ENCODE measurements around the gene MMP25. TPM values are rescaled to one million over a fixed set of nuclear protein-coding genes. Genes with fewer than 3 reads are reported as not detected.

MMP25 gene
- total RNA-seq, 1 donor from 2014 or later, result 0.25 TPM

GRCh38 chr16:3088450-3088849 lies 42.1 kb downstream of the MMP25 start:
- Histone ChIP-seq H3K27me3 (no peaks in the 10 kb centered on the region), H3K27ac (no peak overlapping the region)

DNA sequence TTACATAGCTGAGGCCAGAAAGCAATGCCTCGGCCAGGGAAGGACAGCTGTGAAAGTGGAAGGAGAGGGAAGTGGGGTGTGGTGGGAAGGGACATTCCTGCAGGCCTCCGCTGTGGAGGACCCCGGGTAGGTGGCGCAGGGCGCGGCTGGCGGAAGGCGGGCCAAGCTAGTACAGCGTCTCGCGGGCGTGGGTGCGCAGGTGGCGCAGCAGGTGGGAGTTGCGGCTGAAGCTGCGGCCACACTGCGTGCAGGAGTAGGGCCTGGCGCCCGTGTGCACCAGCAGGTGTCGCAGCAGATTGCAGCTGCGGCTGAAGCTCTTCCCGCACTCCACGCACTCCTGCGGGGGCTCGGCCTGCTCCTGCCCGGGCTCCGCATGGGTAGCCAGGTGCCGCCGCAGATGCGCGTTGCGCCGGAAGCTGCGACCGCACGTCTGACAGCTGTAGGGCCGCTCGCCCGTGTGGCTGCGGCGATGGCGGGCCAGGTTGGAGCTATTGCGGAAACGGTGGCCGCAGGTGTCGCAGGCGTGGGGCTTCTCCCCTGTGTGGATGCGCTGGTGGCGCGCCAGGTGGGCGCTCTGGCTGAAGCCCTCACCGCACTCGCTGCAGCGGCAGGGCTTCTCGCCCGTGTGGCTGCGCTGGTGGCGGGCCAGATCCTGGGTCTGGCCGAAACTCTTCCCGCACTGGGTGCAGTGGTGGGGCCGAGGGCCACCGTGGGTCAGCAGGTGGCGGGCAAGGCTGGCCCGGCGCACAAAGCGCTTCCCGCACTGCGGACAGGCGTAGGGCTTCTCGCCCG lies 42.8 kb downstream of the MMP25 start:
- Histone ChIP-seq H3K27ac (no peak overlapping the region), H3K9me3 (no peaks in the 10 kb centered on the region), H3K36me3 (no peaks in the 10 kb centered on the region), H3K27me3 (no peaks in the 10 kb centered on the region), H3K4me3 (no peak overlapping the region), H3K4me1 (no peaks in the 10 kb centered on the region)
- no peak for TF ChIP-seq POLR2AphosphoS5 (IDR thresholded peaks at IDR 0.05; ENCODE audit: insufficient read depth in 1 of 2, low read depth in 1 of 2)
- TF ChIP-seq, protein P1, sequence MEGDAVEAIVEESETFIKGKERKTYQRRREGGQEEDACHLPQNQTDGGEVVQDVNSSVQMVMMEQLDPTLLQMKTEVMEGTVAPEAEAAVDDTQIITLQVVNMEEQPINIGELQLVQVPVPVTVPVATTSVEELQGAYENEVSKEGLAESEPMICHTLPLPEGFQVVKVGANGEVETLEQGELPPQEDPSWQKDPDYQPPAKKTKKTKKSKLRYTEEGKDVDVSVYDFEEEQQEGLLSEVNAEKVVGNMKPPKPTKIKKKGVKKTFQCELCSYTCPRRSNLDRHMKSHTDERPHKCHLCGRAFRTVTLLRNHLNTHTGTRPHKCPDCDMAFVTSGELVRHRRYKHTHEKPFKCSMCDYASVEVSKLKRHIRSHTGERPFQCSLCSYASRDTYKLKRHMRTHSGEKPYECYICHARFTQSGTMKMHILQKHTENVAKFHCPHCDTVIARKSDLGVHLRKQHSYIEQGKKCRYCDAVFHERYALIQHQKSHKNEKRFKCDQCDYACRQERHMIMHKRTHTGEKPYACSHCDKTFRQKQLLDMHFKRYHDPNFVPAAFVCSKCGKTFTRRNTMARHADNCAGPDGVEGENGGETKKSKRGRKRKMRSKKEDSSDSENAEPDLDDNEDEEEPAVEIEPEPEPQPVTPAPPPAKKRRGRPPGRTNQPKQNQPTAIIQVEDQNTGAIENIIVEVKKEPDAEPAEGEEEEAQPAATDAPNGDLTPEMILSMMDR (IDR thresholded peaks at IDR 0.05), result no peak
- no peak for TF ChIP-seq POLR2A (IDR thresholded peaks at IDR 0.05)
- DNase-seq (ENCODE audit: extremely low spot score in 2 of 2), result no peak
- intact Hi-C loops (cut with DNase I), result no loop called here

More at GRCh38 chr16:3088450-3088849, 42.1 kb downstream of the MMP25 start:
- no peak for DNase-seq (ENCODE audit: extremely low spot score in 2 of 2)
- H3K4me3 ChIP-seq, result no peak overlapping the region
- H3K9me3 ChIP-seq, result no peaks in the 10 kb centered on the region
- intact Hi-C loops (cut with DNase I), result no loop called here
- no peaks in the 10 kb centered on the region for H3K36me3 ChIP-seq
- H3K4me1 ChIP-seq, result no peaks in the 10 kb centered on the region
- TF ChIP-seq POLR2AphosphoS5 (IDR thresholded peaks at IDR 0.05; ENCODE audit: insufficient read depth in 1 of 2, low read depth in 1 of 2) (no peak), POLR2A (IDR thresholded peaks at IDR 0.05) (no peak)
- TF ChIP-seq, protein P1 (IDR thresholded peaks at IDR 0.05), result no peak

DNA sequence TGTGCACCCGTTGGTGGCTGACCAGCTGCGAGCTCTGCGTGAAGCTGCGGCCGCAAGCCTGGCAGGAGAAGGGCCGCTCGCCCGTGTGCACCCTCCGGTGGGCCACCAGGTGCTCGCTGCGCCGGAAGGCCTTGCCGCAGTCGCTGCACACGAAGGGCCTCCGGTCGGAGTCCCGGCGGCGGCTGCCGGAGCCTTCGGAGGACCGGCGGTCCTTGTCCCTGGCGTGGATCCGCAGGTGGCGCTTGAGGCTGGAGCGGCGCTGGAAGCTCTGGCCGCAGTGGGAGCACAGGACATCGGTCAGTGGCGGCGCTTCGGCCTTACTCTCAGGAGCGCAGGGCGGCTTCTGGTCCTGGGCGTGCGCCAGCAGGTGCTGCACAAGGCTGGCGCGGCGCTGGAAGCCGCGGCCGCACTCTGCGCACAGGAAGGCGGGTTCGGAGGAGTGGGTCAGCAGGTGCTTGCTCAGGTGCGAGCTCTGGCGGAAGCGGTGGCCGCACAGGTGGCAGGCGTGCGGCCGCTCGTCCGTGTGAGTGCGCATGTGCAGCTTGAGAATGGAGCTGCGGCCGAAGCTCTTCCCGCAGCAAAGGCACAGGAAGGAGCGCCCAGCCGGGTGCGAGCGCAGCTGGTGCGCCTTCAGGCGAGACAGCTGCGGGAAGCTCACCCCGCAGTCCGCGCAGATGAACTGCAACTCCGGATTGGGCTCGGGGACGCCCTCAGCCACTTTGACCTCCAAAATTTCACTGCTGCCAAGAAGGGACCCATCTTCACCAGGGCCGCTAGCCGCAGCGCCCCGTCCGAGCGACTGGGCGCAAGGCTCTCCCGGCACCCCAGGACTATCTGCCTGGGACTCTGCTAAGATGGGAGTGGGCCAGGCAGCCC lies 43.6 kb downstream of the MMP25 start:
- Histone ChIP-seq H3K4me1 (no peaks in the 10 kb centered on the region), H3K9me3 (no peaks in the 10 kb centered on the region), H3K27me3 (no peaks in the 10 kb centered on the region), H3K27ac (no peak overlapping the region), H3K36me3 (no peaks in the 10 kb centered on the region), H3K4me3 (no peak overlapping the region)
- DNase-seq (ENCODE audit: extremely low spot score in 2 of 2), result no peak
- intact Hi-C loops (cut with DNase I), result no loop called here
- TF ChIP-seq, protein P1 (IDR thresholded peaks at IDR 0.05), result no peak
- TF ChIP-seq POLR2A (IDR thresholded peaks at IDR 0.05), result no peak
- TF ChIP-seq POLR2AphosphoS5 (IDR thresholded peaks at IDR 0.05; ENCODE audit: insufficient read depth in 1 of 2, low read depth in 1 of 2), result no peak

DNA sequence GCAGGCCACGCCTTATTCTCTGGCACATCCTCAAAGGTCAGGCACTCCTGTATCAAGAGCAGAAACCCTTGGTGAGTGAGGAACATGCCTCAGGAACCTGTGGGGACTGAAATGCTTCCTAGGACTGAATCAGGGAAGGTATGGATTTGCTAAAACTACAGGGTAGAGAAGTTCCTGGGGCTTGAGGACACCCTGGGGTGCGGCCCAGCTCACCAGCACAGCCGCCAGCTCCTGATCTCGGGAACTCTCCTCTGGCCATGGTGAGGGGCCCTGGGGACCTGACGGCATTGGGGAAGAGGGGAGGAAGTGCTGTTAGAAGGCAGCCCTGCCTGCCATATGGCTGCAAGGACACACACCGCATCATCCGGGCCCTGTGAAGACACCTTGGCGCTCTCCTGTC lies 45.2 kb downstream of the MMP25 start:
- Histone ChIP-seq H3K27me3 (no peaks in the 10 kb centered on the region), H3K27ac (no peak overlapping the region), H3K9me3 (no peaks in the 10 kb centered on the region), H3K4me3 (no peak overlapping the region), H3K4me1 (no peaks in the 10 kb centered on the region), H3K36me3 (no peaks in the 10 kb centered on the region)
- intact Hi-C loops (cut with DNase I), result no loop called here
- no peak for DNase-seq (ENCODE audit: extremely low spot score in 2 of 2)
- TF ChIP-seq POLR2AphosphoS5 (IDR thresholded peaks at IDR 0.05; ENCODE audit: insufficient read depth in 1 of 2, low read depth in 1 of 2), result no peak
- TF ChIP-seq POLR2A (IDR thresholded peaks at IDR 0.05), result no peak
- TF ChIP-seq, protein P1 (IDR thresholded peaks at IDR 0.05), result no peak
